Lower lobe of right lung (tissue), 2 donors: Measurements from ENCODE around the gene DNPH1. TPM values are rescaled to one million over a fixed set of nuclear protein-coding genes. Genes with fewer than 3 reads are reported as not detected.

Experiments used
- ATAC-seq, 2 donors: fragments of 200-7000 bp; cut with Tn5 transposase; one replicate each; pipeline ENCODE4 v1.9.1; 2020 to 2022; ENCODE audit warnings: mild to moderate bottlenecking in 2 of 2, moderate library complexity in 2 of 2
- DNase-seq: peaks from one replicate; pipeline ENCODE4 v3.0.0-alpha.2; 2020
- H3K27ac ChIP-seq: fragments of 200-600 bp; one replicate; pipeline ENCODE4 v1.8.0; 2022
- H3K27me3 ChIP-seq: fragments of 200-600 bp; one replicate; pipeline ENCODE4 v1.8.0; 2022; ENCODE audit warnings: low read depth
- H3K36me3 ChIP-seq: fragments of 200-600 bp; one replicate; pipeline ENCODE4 v1.8.0; 2022; ENCODE audit warnings: mild to moderate bottlenecking
- H3K4me1 ChIP-seq: fragments of 200-600 bp; one replicate; pipeline ENCODE4 v1.8.0; 2022
- H3K4me3 ChIP-seq: fragments of 200-600 bp; one replicate; pipeline ENCODE4 v1.8.0; 2022; ENCODE audit warnings: mild to moderate bottlenecking
- H3K9me3 ChIP-seq: fragments of 200-600 bp; one replicate; pipeline ENCODE4 v1.8.0; 2022
- CTCF ChIP-seq: fragments of 200-600 bp; IDR thresholded peaks from one replicate; pipeline ENCODE4 v1.8.0; 2022; ENCODE audit warnings: antibody characterized with exemption, mild to moderate bottlenecking
- intact Hi-C: fragments of 100-400 bp; cut with DNase I; formaldehyde crosslinking; loops from one replicate; pipeline ENCODE4 v1.11.0; 2022
- total RNA-seq: library from RNA; stranded (reverse); fragmentation: NEBNext Ultra II Directional; extraction: Animal tissue kit (Norgen Biotek cat#: 25700); gene quantifications from one replicate; pipeline ENCODE4 v1.2.1, GENCODE V29; 2021
- donor health status: DM: no; HTN: yes; CAD: no; lungs with severe emphysema.

The DNPH1 gene
- total RNA-seq, 1 donor from 2014 or later = 24.0 TPM

- no peak overlapping the region for H3K27ac ChIP-seq
- peaks cover 61% of the 10 kb centered on the region for H3K36me3 ChIP-seq
- DNase-seq = no peak
- intact Hi-C loops = no loop called here
- TF ChIP-seq CTCF = no peak
- ATAC-seq = no peak
- H3K4me1 ChIP-seq = peaks cover 29% of the 10 kb centered on the region
- no peaks in the 10 kb centered on the region for H3K27me3 ChIP-seq
- no peak overlapping the region for H3K4me3 ChIP-seq
- H3K9me3 ChIP-seq = no peaks in the 10 kb centered on the region
Observed at GRCh38 chr6:43186019-43186418, 43.3 kb downstream of the DNPH1 start.

- Histone ChIP-seq H3K36me3 (peaks cover 57% of the 10 kb centered on the region), H3K27me3 (no peaks in the 10 kb centered on the region), H3K4me3 (no peak overlapping the region), H3K4me1 (peaks cover 29% of the 10 kb centered on the region), H3K9me3 (no peaks in the 10 kb centered on the region), H3K27ac (no peak overlapping the region)
- ATAC-seq (no peak), DNase-seq (no peak)
- no peak for TF ChIP-seq CTCF
- intact Hi-C loops = no loop called here
Observed at GRCh38 chr6:43185391-43185985, 43.8 kb downstream of the DNPH1 start.

GRCh38 chr6:43184268-43184985 lies 44.9 kb downstream of the DNPH1 start:
- ATAC-seq (no peak), DNase-seq (no peak)
- TF ChIP-seq CTCF = no peak
- Histone ChIP-seq H3K4me3 (no peak overlapping the region), H3K9me3 (no peaks in the 10 kb centered on the region), H3K27me3 (no peaks in the 10 kb centered on the region), H3K36me3 (peaks cover 53% of the 10 kb centered on the region), H3K27ac (no peak overlapping the region), H3K4me1 (peaks cover 29% of the 10 kb centered on the region)
- intact Hi-C loops = no loop called here

- Histone ChIP-seq H3K4me3 (no peak overlapping the region), H3K27ac (no peak overlapping the region), H3K27me3 (no peaks in the 10 kb centered on the region), H3K36me3 (peaks cover 55% of the 10 kb centered on the region), H3K9me3 (no peaks in the 10 kb centered on the region), H3K4me1 (peaks cover 29% of the 10 kb centered on the region)
- no peak for ATAC-seq
- no peak for TF ChIP-seq CTCF
- intact Hi-C loops = no loop called here
- no peak for DNase-seq
Observed at GRCh38 chr6:43183441-43183840, 45.8 kb downstream of the DNPH1 start.

GRCh38 chr6:43181942-43182860 lies 47.1 kb downstream of the DNPH1 start, which contains the start of gene CUL9:
Gene CUL9 (plus strand): TSS chr6:43182196. CDS start chr6:43184311, 2,115 bp downstream.
- TF ChIP-seq CTCF = no peak
- peak; percentile 93 for DNase-seq
- H3K4me3 ChIP-seq = peak within 1 kb of the TSS; percentile 76
- peaks cover 29% of the 10 kb centered on the region for H3K4me1 ChIP-seq
- ATAC-seq = peak; percentile 98 to 99
- H3K27me3 ChIP-seq = no peaks in the 10 kb centered on the region
- peaks cover 55% of the 10 kb centered on the region for H3K36me3 ChIP-seq
- peak within 1 kb of the TSS; percentile 66 for H3K27ac ChIP-seq
- intact Hi-C loops = no loop called here
- no peaks in the 10 kb centered on the region for H3K9me3 ChIP-seq
